Neural cell (in vitro differentiated cells): ENCODE results near the gene NPLOC4. TPM values are rescaled to one million over a fixed set of nuclear protein-coding genes. Genes with fewer than 3 reads are reported as not detected.

Experiments
- H2AFZ ChIP-seq: fragments of 200-600, 300-800 bp; sonication (generic), shearing (Covaris generic); 2 replicates; pipeline ENCODE4 v1.6.0; 2014; ENCODE audit warnings: low read depth, mild to moderate bottlenecking, antibody characterized with exemption, low read length, moderate library complexity
- H3F3A ChIP-seq: fragments of 200-600 bp; shearing (Covaris generic); 2 replicates; pipeline ENCODE4 v1.6.1; 2016; ENCODE audit warnings: mild to moderate bottlenecking, moderate library complexity, mixed read lengths, antibody characterized with exemption, low read length; ENCODE audit not compliant: insufficient read depth, poor library complexity, severe bottlenecking
- H3K27ac ChIP-seq: fragments of 200-600, 300-800 bp; sonication (generic), shearing (Covaris generic); 2 replicates; pipeline ENCODE4 v1.5.1; 2014; ENCODE audit warnings: mild to moderate bottlenecking, low read length, moderate library complexity
- H3K27me3 ChIP-seq: fragments of 300-800, 200-600 bp; sonication (generic), shearing (Covaris generic); 2 replicates; pipeline ENCODE4 v1.6.0; 2014; ENCODE audit warnings: mild to moderate bottlenecking, low read depth, low read length, moderate library complexity; ENCODE audit not compliant: insufficient read depth
- H3K36me3 ChIP-seq: fragments of 300-800, 200-600 bp; sonication (generic), shearing (Covaris generic); 2 replicates; pipeline ENCODE4 v1.5.1; 2014; ENCODE audit warnings: mild to moderate bottlenecking, antibody characterized with exemption, low read length, moderate library complexity; ENCODE audit not compliant: insufficient read depth
- H3K4me2 ChIP-seq: fragments of 300-800, 200-600 bp; sonication (generic), shearing (Covaris generic); 2 replicates; pipeline ENCODE4 v1.6.0; 2014; ENCODE audit warnings: mild to moderate bottlenecking, low read length
- H3K4me3 ChIP-seq: fragments of 300-800, 200-600 bp; sonication (generic), shearing (Covaris generic); 2 replicates; pipeline ENCODE4 v1.5.1; 2014; ENCODE audit warnings: mild to moderate bottlenecking, low read length, moderate library complexity
- H3K79me2 ChIP-seq: fragments of 200-600 bp; shearing (Covaris generic); replicated peaks from 2 replicates; pipeline ENCODE4 v1.6.0; 2014; ENCODE audit warnings: mild to moderate bottlenecking, low read length, moderate library complexity; ENCODE audit not compliant: insufficient read depth
- H3K9ac ChIP-seq: fragments of 300-800, 200-600 bp; sonication (generic), shearing (Covaris generic); 2 replicates; pipeline ENCODE4 v1.6.1; 2016; ENCODE audit warnings: mild to moderate bottlenecking, low read length, mixed read lengths
- H3K9me2 ChIP-seq: fragments of 200-600 bp; shearing (Covaris generic); 2 replicates; pipeline ENCODE4 v1.6.1; 2016; ENCODE audit warnings: mild to moderate bottlenecking, low read length, mixed read lengths; ENCODE audit not compliant: insufficient read depth
- H3K9me3 ChIP-seq: fragments of 200-600, 300-800 bp; sonication (generic), shearing (Covaris generic); 2 replicates; pipeline ENCODE4 v1.6.1; 2016; ENCODE audit warnings: mild to moderate bottlenecking, mixed run types, low read length, moderate library complexity, mixed read lengths
- H4K20me1 ChIP-seq: fragments of 200-600 bp; shearing (Covaris generic); 2 replicates; pipeline ENCODE4 v1.6.1; 2016; ENCODE audit warnings: mild to moderate bottlenecking, mixed run types; ENCODE audit not compliant: insufficient read depth
- CTCF ChIP-seq: fragments of 450-650 bp; IDR thresholded peaks from 2 replicates; pipeline ENCODE4 v1.5.1; 2014; ENCODE audit warnings: antibody characterized with exemption, mild to moderate bottlenecking, moderate library complexity; ENCODE audit not compliant: poor library complexity, severe bottlenecking
- EP300 ChIP-seq: fragments of 450-650 bp; conservative IDR thresholded peaks from 2 replicates; pipeline ENCODE4 v1.6.1; 2014; ENCODE audit warnings: antibody characterized with exemption, mild to moderate bottlenecking, moderate library complexity; ENCODE audit not compliant: poor library complexity, severe bottlenecking
- EZH2 ChIP-seq: fragments of 200-600, 300-800 bp; shearing (Covaris generic), sonication (generic); IDR thresholded peaks from 2 replicates; pipeline ENCODE4 v1.6.1; 2014; ENCODE audit warnings: antibody characterized with exemption, low read length, borderline replicate concordance, mild to moderate bottlenecking; ENCODE audit not compliant: insufficient read depth, poor library complexity, severe bottlenecking
- MXI1 ChIP-seq: fragments of 450-650 bp; conservative IDR thresholded peaks from 2 replicates; pipeline ENCODE4 v1.6.1; 2014; ENCODE audit warnings: antibody characterized with exemption, mild to moderate bottlenecking; ENCODE audit not compliant: poor library complexity, severe bottlenecking
- POLR2AphosphoS5 ChIP-seq: IDR thresholded peaks from 2 replicates; pipeline ENCODE4 v1.6.1; 2012
- RAD21 ChIP-seq: fragments of 450-650 bp; conservative IDR thresholded peaks from 2 replicates; pipeline ENCODE4 v1.6.1; 2014; ENCODE audit warnings: antibody characterized with exemption, mild to moderate bottlenecking, moderate library complexity
- REST ChIP-seq: IDR thresholded peaks from 2 replicates; pipeline ENCODE4 v1.6.1; 2012; ENCODE audit warnings: borderline replicate concordance
- SMC3 ChIP-seq: fragments of 450-650 bp; conservative IDR thresholded peaks from 2 replicates; pipeline ENCODE4 v1.6.1; 2014; ENCODE audit warnings: antibody characterized with exemption, mild to moderate bottlenecking, moderate library complexity; ENCODE audit not compliant: poor library complexity
- TAF1 ChIP-seq: IDR thresholded peaks from 2 replicates; pipeline ENCODE4 v1.6.1; 2012; ENCODE audit warnings: low read depth
- polyA plus RNA-seq: library from polyadenylated mRNA; depleted of rRNA; stranded (reverse); fragments of >200 nt; gene quantifications from 2 replicates; pipeline ENCODE4 v1.2.3, GENCODE V29; 2014

The NPLOC4 gene
- polyA plus RNA-seq, 1 donor from 2014 or later, result 32.3 TPM

- Histone ChIP-seq H3K4me2 (no peak overlapping the region), H3K79me2 (no peaks in the 10 kb centered on the region), H3K27me3 (peaks cover 11% of the 10 kb centered on the region), H3K36me3 (no peaks in the 10 kb centered on the region), H4K20me1 (no peaks in the 10 kb centered on the region), H3K27ac (no peak overlapping the region), H3K9me3 (peaks cover 7% of the 10 kb centered on the region), H2AFZ (no peak overlapping the region), H3K9me2 (no peaks in the 10 kb centered on the region), H3F3A (no peaks in the 10 kb centered on the region), H3K9ac (no peak overlapping the region), H3K4me3 (no peak overlapping the region)
- TF ChIP-seq SMC3, result no peak
- no peak for TF ChIP-seq EZH2
- TF ChIP-seq POLR2AphosphoS5, result no peak
- TF ChIP-seq CTCF, result no peak
- TF ChIP-seq EP300, result no peak
- TF ChIP-seq RAD21, result no peak
- TF ChIP-seq MXI1, result no peak
These were observed 10.7 kb upstream of the NPLOC4 start for GRCh38 chr17:81647640-81648012.

- no peaks in the 10 kb centered on the region for H4K20me1 ChIP-seq
- no peak overlapping the region for H2AFZ ChIP-seq
- no peaks in the 10 kb centered on the region for H3F3A ChIP-seq
- no peaks in the 10 kb centered on the region for H3K79me2 ChIP-seq
- peaks cover 7% of the 10 kb centered on the region for H3K9me3 ChIP-seq
- no peak overlapping the region for H3K27ac ChIP-seq
- no peaks in the 10 kb centered on the region for H3K36me3 ChIP-seq
- no peaks in the 10 kb centered on the region for H3K9me2 ChIP-seq
- no peak overlapping the region for H3K4me3 ChIP-seq
- peaks cover 11% of the 10 kb centered on the region for H3K27me3 ChIP-seq
- no peak overlapping the region for H3K4me2 ChIP-seq
- no peak overlapping the region for H3K9ac ChIP-seq
- no peak for TF ChIP-seq TAF1
- no peak for TF ChIP-seq POLR2AphosphoS5
These were observed 10.1 kb upstream of the NPLOC4 start for GRCh38 chr17:81646869-81647600.

- Histone ChIP-seq H3K4me3 (no peak overlapping the region), H3K9me3 (peaks cover 7% of the 10 kb centered on the region), H3K27me3 (peaks cover 11% of the 10 kb centered on the region), H3K36me3 (no peaks in the 10 kb centered on the region), H2AFZ (no peak overlapping the region), H3K9me2 (no peaks in the 10 kb centered on the region), H3K4me2 (no peak overlapping the region), H4K20me1 (no peaks in the 10 kb centered on the region), H3K79me2 (no peaks in the 10 kb centered on the region), H3K27ac (no peak overlapping the region), H3K9ac (no peak overlapping the region), H3F3A (no peaks in the 10 kb centered on the region)
- TF ChIP-seq SMC3, result no peak
- TF ChIP-seq MXI1, result no peak
- TF ChIP-seq CTCF, result no peak
- no peak for TF ChIP-seq EP300
- TF ChIP-seq POLR2AphosphoS5, result no peak
- no peak for TF ChIP-seq RAD21
- no peak for TF ChIP-seq REST
- TF ChIP-seq TAF1, result no peak
- no peak for TF ChIP-seq EZH2
These were observed 8.4 kb upstream of the NPLOC4 start for GRCh38 chr17:81644976-81645952.
